Activated naive CD8-positive, alpha-beta T cell treated with anti-CD3 and anti-CD28 coated beads for 36 hours (primary cell): ENCODE results near the gene MPDZ. TPM values are rescaled to one million over a fixed set of nuclear protein-coding genes. Genes with fewer than 3 reads are reported as not detected.

Experiments
- DNase-seq: peaks from one replicate; pipeline ENCODE4 v3.0.0; 2021
- H3K27ac Mint-ChIP-seq: one replicate; pipeline ENCODE4 v1.8.0; 2022; ENCODE audit warnings: mild to moderate bottlenecking, moderate library complexity, mixed read lengths
- H3K27me3 Mint-ChIP-seq: one replicate; pipeline ENCODE4 v1.8.0; 2022; ENCODE audit warnings: mild to moderate bottlenecking, mixed read lengths
- H3K36me3 Mint-ChIP-seq: one replicate; pipeline ENCODE4 v1.8.0; 2021; ENCODE audit warnings: mild to moderate bottlenecking, mixed read lengths
- H3K4me1 Mint-ChIP-seq: one replicate; pipeline ENCODE4 v1.8.0; 2021; ENCODE audit warnings: mixed read lengths
- H3K4me3 Mint-ChIP-seq: one replicate; pipeline ENCODE4 v1.8.0; 2022; ENCODE audit warnings: mild to moderate bottlenecking, moderate library complexity, mixed read lengths
- H3K9me3 Mint-ChIP-seq: one replicate; pipeline ENCODE4 v1.8.0; 2022; ENCODE audit warnings: mixed read lengths
- total RNA-seq, 2 experiments: library from RNA; stranded (reverse); gene quantifications; one replicate each; pipeline ENCODE4 v1.2.3, GENCODE V29; 2021

MPDZ gene
- total RNA-seq, 2 experiments from 2014 or later = not detected

- no peak for DNase-seq
- H3K36me3 Mint-ChIP-seq = no peaks in the 10 kb centered on the region
- no peak overlapping the region for H3K27ac Mint-ChIP-seq
- no peaks in the 10 kb centered on the region for H3K4me1 Mint-ChIP-seq
- H3K27me3 Mint-ChIP-seq = no peaks in the 10 kb centered on the region
- H3K9me3 Mint-ChIP-seq = peaks cover 1% of the 10 kb centered on the region
- H3K4me3 Mint-ChIP-seq = no peak overlapping the region
Measured at GRCh38 chr9:13113751-13114150, 165.7 kb downstream of the MPDZ start.

GRCh38 chr9:13113216-13113615 lies 166.3 kb downstream of the MPDZ start:
- Mint-ChIP-seq H3K27ac (no peak overlapping the region), H3K36me3 (no peaks in the 10 kb centered on the region), H3K4me1 (no peaks in the 10 kb centered on the region), H3K27me3 (no peaks in the 10 kb centered on the region), H3K9me3 (peaks cover 1% of the 10 kb centered on the region), H3K4me3 (no peak overlapping the region)
- no peak for DNase-seq

- Mint-ChIP-seq H3K4me1 (no peaks in the 10 kb centered on the region), H3K36me3 (no peaks in the 10 kb centered on the region), H3K4me3 (no peak overlapping the region), H3K27me3 (no peaks in the 10 kb centered on the region), H3K27ac (no peak overlapping the region), H3K9me3 (peaks cover 2% of the 10 kb centered on the region)
- DNase-seq = no peak
Measured at GRCh38 chr9:13111778-13112177, 167.7 kb downstream of the MPDZ start.

GRCh38 chr9:13110766-13111417 lies 168.6 kb downstream of the MPDZ start:
- peaks cover 2% of the 10 kb centered on the region for H3K9me3 Mint-ChIP-seq
- no peak overlapping the region for H3K27ac Mint-ChIP-seq
- H3K4me3 Mint-ChIP-seq = no peak overlapping the region
- H3K27me3 Mint-ChIP-seq = no peaks in the 10 kb centered on the region
- no peaks in the 10 kb centered on the region for H3K36me3 Mint-ChIP-seq
- no peaks in the 10 kb centered on the region for H3K4me1 Mint-ChIP-seq
- no peak for DNase-seq

GRCh38 chr9:13109781-13110180 lies 169.7 kb downstream of the MPDZ start:
- H3K4me3 Mint-ChIP-seq = no peak overlapping the region
- no peaks in the 10 kb centered on the region for H3K27me3 Mint-ChIP-seq
- peaks cover 2% of the 10 kb centered on the region for H3K9me3 Mint-ChIP-seq
- H3K36me3 Mint-ChIP-seq = no peaks in the 10 kb centered on the region
- DNase-seq = no peak
- H3K27ac Mint-ChIP-seq = no peak overlapping the region
- no peaks in the 10 kb centered on the region for H3K4me1 Mint-ChIP-seq

- no peak for DNase-seq
- no peaks in the 10 kb centered on the region for H3K27me3 Mint-ChIP-seq
- no peak overlapping the region for H3K27ac Mint-ChIP-seq
- H3K4me3 Mint-ChIP-seq = no peak overlapping the region
- no peaks in the 10 kb centered on the region for H3K36me3 Mint-ChIP-seq
- H3K9me3 Mint-ChIP-seq = peaks cover 2% of the 10 kb centered on the region
- H3K4me1 Mint-ChIP-seq = no peaks in the 10 kb centered on the region
Measured at GRCh38 chr9:13107008-13107407, 172.5 kb downstream of the MPDZ start.

- no peak overlapping the region for H3K27ac Mint-ChIP-seq
- no peaks in the 10 kb centered on the region for H3K27me3 Mint-ChIP-seq
- DNase-seq = no peak
- H3K9me3 Mint-ChIP-seq = peaks cover 3% of the 10 kb centered on the region
- H3K36me3 Mint-ChIP-seq = no peaks in the 10 kb centered on the region
- H3K4me1 Mint-ChIP-seq = no peaks in the 10 kb centered on the region
- no peak overlapping the region for H3K4me3 Mint-ChIP-seq
Measured at GRCh38 chr9:13100914-13101572, 178.4 kb downstream of the MPDZ start.

- Mint-ChIP-seq H3K36me3 (no peaks in the 10 kb centered on the region), H3K27me3 (no peaks in the 10 kb centered on the region), H3K27ac (no peak overlapping the region), H3K4me1 (no peaks in the 10 kb centered on the region), H3K9me3 (peaks cover 3% of the 10 kb centered on the region), H3K4me3 (no peak overlapping the region)
- no peak for DNase-seq
Measured at GRCh38 chr9:13095056-13095455, 184.4 kb downstream of the MPDZ start.

- Mint-ChIP-seq H3K27me3 (no peaks in the 10 kb centered on the region), H3K4me1 (no peaks in the 10 kb centered on the region), H3K27ac (no peak overlapping the region), H3K36me3 (no peaks in the 10 kb centered on the region), H3K9me3 (no peaks in the 10 kb centered on the region), H3K4me3 (no peak overlapping the region)
- DNase-seq = no peak
Measured at GRCh38 chr9:13090628-13091027, 188.9 kb downstream of the MPDZ start.

GRCh38 chr9:13089666-13090065 lies 189.8 kb downstream of the MPDZ start:
- H3K4me3 Mint-ChIP-seq = no peak overlapping the region
- H3K27ac Mint-ChIP-seq = no peak overlapping the region
- H3K4me1 Mint-ChIP-seq = no peaks in the 10 kb centered on the region
- no peaks in the 10 kb centered on the region for H3K27me3 Mint-ChIP-seq
- DNase-seq = no peak
- H3K36me3 Mint-ChIP-seq = no peaks in the 10 kb centered on the region
- no peaks in the 10 kb centered on the region for H3K9me3 Mint-ChIP-seq

- no peak overlapping the region for H3K4me3 Mint-ChIP-seq
- H3K4me1 Mint-ChIP-seq = no peaks in the 10 kb centered on the region
- H3K36me3 Mint-ChIP-seq = no peaks in the 10 kb centered on the region
- no peaks in the 10 kb centered on the region for H3K9me3 Mint-ChIP-seq
- no peak overlapping the region for H3K27ac Mint-ChIP-seq
- DNase-seq = no peak
- H3K27me3 Mint-ChIP-seq = no peaks in the 10 kb centered on the region
Measured at GRCh38 chr9:13088720-13089427, 190.6 kb downstream of the MPDZ start.

GRCh38 chr9:13083963-13084528 lies 195.4 kb downstream of the MPDZ start:
- no peak for DNase-seq
- no peak overlapping the region for H3K4me3 Mint-ChIP-seq
- peaks cover 5% of the 10 kb centered on the region for H3K9me3 Mint-ChIP-seq
- no peaks in the 10 kb centered on the region for H3K27me3 Mint-ChIP-seq
- H3K27ac Mint-ChIP-seq = no peak overlapping the region
- H3K4me1 Mint-ChIP-seq = no peaks in the 10 kb centered on the region
- H3K36me3 Mint-ChIP-seq = no peaks in the 10 kb centered on the region

GRCh38 chr9:13083366-13083765 lies 196.1 kb downstream of the MPDZ start:
- H3K9me3 Mint-ChIP-seq = peaks cover 5% of the 10 kb centered on the region
- H3K27me3 Mint-ChIP-seq = no peaks in the 10 kb centered on the region
- no peak overlapping the region for H3K27ac Mint-ChIP-seq
- DNase-seq = no peak
- no peaks in the 10 kb centered on the region for H3K36me3 Mint-ChIP-seq
- H3K4me3 Mint-ChIP-seq = no peak overlapping the region
- H3K4me1 Mint-ChIP-seq = no peaks in the 10 kb centered on the region

GRCh38 chr9:13082796-13083195 lies 196.7 kb downstream of the MPDZ start:
- Mint-ChIP-seq H3K4me1 (no peaks in the 10 kb centered on the region), H3K27ac (no peak overlapping the region), H3K36me3 (no peaks in the 10 kb centered on the region), H3K9me3 (peaks cover 5% of the 10 kb centered on the region), H3K4me3 (no peak overlapping the region), H3K27me3 (no peaks in the 10 kb centered on the region)
- DNase-seq = no peak

GRCh38 chr9:13078164-13078563 lies 201.3 kb downstream of the MPDZ start:
- Mint-ChIP-seq H3K27me3 (no peaks in the 10 kb centered on the region), H3K9me3 (peaks cover 7% of the 10 kb centered on the region), H3K27ac (no peak overlapping the region), H3K4me3 (no peak overlapping the region), H3K36me3 (peaks cover 2% of the 10 kb centered on the region), H3K4me1 (no peaks in the 10 kb centered on the region)
- no peak for DNase-seq
